Activated naive CD8-positive, alpha-beta T cell (primary cell): ENCODE measurements around the gene CANT1.

Experiments used
- H3K27ac Mint-ChIP-seq: one replicate; pipeline ENCODE4 v1.8.0; 2021; ENCODE audit warnings: mixed read lengths
- H3K27me3 Mint-ChIP-seq: one replicate; pipeline ENCODE4 v1.8.0; 2021; ENCODE audit warnings: mixed read lengths
- H3K36me3 Mint-ChIP-seq: one replicate; pipeline ENCODE4 v1.8.0; 2021; ENCODE audit warnings: mixed read lengths
- H3K4me1 Mint-ChIP-seq: one replicate; pipeline ENCODE4 v1.8.0; 2021; ENCODE audit warnings: low read depth, mixed read lengths
- H3K4me3 Mint-ChIP-seq: one replicate; pipeline ENCODE4 v1.8.0; 2021; ENCODE audit warnings: mild to moderate bottlenecking, mixed read lengths
- H3K9me3 Mint-ChIP-seq: one replicate; pipeline ENCODE4 v1.8.0; 2021; ENCODE audit warnings: low read depth, mixed read lengths

The CANT1 gene

DNA sequence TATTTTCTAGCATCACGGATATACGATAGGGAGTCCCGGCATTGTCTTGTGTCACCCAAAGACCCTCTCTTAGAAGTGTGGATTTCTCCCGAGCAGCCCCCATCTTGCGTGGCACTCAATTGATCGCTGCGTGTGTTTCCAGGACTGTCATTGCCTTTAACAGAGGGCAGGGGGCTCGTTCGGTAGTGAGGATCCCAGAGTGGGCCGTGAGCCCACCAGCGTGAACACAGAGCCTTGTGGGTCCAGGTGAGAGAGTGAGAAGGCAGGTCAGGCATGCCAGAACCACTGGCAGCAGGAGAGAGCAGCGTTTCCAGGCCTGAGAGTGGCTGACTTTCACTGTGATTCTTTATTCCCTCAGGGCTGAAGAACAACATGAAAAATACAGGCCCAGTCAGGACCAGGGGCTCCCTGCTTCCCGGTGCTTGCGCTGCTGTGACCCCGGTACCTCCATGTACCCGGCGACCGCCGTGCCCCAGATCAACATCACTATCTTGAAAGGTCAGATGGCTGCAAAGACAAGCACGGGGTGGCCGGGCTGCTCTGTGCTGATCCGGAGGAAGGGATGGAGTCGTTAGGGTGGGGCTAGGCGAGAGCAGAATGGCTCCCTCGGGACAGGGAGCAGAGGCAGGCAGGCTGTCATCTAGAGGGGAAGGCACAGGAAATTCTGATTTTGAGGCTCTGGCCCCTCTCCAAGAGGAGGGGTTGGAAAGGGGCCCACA lies 36.8 kb upstream of the CANT1 start:
- peaks cover 3% of the 10 kb centered on the region for H3K27me3 Mint-ChIP-seq
- H3K4me1 Mint-ChIP-seq, result peaks cover 1% of the 10 kb centered on the region
- H3K36me3 Mint-ChIP-seq, result no peaks in the 10 kb centered on the region
- no peak overlapping the region for H3K4me3 Mint-ChIP-seq
- no peaks in the 10 kb centered on the region for H3K9me3 Mint-ChIP-seq
- H3K27ac Mint-ChIP-seq, result no peak overlapping the region

DNA sequence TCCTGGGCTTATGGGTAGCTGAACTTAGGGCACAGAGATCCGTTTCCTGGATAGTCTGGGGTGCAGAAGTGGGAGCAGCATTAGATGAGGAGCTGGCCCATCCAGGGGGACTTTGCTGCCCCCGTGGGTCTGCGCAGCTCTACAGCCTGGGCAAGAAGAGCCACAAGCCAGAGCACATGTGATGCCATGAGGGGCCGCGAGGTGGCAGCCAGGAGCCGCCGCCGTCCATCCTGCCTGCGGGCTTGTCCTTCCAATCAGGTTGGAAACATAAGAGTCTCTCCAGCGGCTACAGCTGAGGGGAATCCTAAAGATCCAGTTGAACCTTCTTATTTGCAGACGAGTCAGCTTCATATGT lies 36.3 kb upstream of the CANT1 start:
- H3K27ac Mint-ChIP-seq, result no peak overlapping the region
- no peak overlapping the region for H3K4me3 Mint-ChIP-seq
- no peaks in the 10 kb centered on the region for H3K36me3 Mint-ChIP-seq
- H3K4me1 Mint-ChIP-seq, result peaks cover 1% of the 10 kb centered on the region
- H3K9me3 Mint-ChIP-seq, result no peaks in the 10 kb centered on the region
- H3K27me3 Mint-ChIP-seq, result peaks cover 3% of the 10 kb centered on the region

DNA sequence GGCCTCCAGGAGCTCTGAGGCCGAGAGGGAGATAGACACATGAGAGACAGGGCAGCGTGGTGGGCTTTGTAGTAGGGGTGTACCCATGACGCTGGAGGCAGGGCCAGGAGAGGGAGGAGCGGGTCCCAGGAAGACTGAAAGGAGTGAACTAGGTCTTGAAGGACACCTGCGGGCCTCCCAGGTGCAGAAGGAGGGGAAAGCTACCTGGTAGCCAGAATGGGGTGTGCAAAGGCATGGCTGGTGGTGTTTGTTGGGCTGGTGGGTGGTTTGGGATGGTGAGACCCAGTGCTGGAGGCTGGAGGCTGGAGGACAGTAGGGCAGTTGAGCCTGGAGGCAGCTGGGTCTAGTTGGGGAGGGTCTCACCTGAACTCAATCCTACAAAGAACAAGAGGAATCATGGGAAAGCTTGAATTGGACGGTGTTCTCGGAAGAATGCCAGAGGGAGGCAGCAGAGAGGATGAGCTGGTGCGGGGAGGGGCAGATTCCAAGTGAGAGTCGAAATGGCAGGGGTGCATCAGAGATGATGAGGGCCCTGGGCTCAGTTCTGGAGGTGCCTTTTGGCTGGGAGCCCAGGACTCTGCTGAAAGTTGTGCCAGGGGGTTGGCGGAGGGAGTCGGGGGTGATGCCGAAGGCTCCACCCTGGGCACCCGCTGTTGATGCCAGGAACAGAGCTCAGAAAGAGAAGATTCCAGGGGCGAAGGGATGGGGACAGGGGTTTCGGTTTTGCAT lies 35.6 kb upstream of the CANT1 start:
- Mint-ChIP-seq H3K36me3 (no peaks in the 10 kb centered on the region), H3K27me3 (peaks cover 3% of the 10 kb centered on the region), H3K4me3 (no peak overlapping the region), H3K27ac (no peak overlapping the region), H3K9me3 (no peaks in the 10 kb centered on the region), H3K4me1 (peaks cover 1% of the 10 kb centered on the region)

DNA sequence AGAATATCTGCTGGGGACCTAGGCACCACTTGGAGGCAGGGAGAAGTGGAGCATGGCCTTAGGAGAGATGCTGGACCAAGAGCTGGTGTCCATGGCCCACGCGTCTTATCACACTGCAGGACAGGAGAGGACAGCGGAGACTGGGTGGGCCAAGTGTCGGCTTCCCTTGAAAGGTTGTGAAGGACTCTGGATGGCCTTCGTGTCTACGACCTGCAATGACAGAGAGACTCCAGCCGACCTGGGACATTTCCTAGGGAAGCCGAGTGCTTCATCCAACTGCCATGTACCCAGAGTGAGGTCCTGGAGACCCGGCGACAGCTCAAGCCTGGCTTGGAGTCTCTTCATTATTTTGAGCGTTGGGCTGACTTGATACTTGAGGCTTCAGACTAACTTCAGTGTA lies 34.9 kb upstream of the CANT1 start:
- Mint-ChIP-seq H3K27ac (no peak overlapping the region), H3K4me3 (no peak overlapping the region), H3K27me3 (peaks cover 3% of the 10 kb centered on the region), H3K9me3 (no peaks in the 10 kb centered on the region), H3K36me3 (no peaks in the 10 kb centered on the region), H3K4me1 (peaks cover 1% of the 10 kb centered on the region)

DNA sequence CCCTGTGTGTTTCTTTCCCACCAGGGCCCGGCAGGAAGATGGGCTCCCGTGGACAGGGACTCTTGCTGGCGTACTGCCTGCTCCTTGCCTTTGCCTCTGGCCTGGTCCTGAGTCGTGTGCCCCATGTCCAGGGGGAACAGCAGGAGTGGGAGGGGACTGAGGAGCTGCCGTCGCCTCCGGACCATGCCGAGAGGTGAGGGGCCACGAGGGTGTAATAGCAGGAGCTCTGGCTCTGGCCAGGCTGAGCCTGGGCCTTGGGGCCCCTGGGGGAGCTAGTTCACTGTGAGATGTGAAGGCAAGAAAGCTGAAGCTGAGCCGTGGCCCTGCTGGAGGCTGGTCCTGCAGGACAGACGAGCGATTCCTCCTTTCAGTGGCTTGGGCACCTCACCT lies 34.4 kb upstream of the CANT1 start:
- H3K36me3 Mint-ChIP-seq, result no peaks in the 10 kb centered on the region
- no peak overlapping the region for H3K27ac Mint-ChIP-seq
- H3K4me1 Mint-ChIP-seq, result peaks cover 1% of the 10 kb centered on the region
- H3K4me3 Mint-ChIP-seq, result no peak overlapping the region
- H3K9me3 Mint-ChIP-seq, result no peaks in the 10 kb centered on the region
- H3K27me3 Mint-ChIP-seq, result peaks cover 3% of the 10 kb centered on the region

DNA sequence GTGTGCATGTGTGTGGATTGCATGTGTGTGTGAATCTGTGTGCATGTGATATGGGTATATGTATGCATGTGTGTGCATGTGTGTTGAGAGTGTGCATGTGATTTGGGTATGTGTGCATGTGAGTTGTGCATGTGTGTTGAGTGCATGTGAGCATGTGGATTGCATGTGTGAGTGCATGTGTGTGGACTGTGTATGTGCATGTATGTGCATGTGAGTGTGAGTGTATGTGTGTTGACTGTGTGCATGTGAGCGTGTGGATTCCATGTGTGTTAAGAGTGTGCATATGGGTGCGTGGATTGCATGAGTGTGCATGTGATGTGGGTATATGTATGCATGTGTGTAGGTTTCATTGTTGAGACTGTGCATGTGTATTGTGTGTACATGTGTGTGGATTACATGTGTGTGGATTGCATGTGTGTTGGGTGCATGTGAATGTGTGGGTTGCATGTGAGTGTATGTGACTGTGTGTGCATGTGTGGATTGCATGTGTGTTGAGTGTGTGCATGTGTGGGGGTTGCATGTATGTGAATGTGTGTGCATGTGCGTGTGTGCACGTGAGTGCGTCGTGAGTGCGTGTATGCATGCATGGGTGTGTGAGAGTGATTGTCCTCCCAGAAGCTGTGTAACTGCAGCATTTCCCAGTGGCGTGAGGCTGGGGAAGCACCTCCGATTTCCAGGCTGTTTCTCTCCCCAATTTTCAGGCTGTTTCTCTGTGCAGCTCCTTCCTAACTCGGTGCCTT lies 33.8 kb upstream of the CANT1 start:
- no peak overlapping the region for H3K27ac Mint-ChIP-seq
- H3K4me3 Mint-ChIP-seq, result no peak overlapping the region
- H3K4me1 Mint-ChIP-seq, result peaks cover 1% of the 10 kb centered on the region
- no peaks in the 10 kb centered on the region for H3K36me3 Mint-ChIP-seq
- no peaks in the 10 kb centered on the region for H3K9me3 Mint-ChIP-seq
- peaks cover 3% of the 10 kb centered on the region for H3K27me3 Mint-ChIP-seq

DNA sequence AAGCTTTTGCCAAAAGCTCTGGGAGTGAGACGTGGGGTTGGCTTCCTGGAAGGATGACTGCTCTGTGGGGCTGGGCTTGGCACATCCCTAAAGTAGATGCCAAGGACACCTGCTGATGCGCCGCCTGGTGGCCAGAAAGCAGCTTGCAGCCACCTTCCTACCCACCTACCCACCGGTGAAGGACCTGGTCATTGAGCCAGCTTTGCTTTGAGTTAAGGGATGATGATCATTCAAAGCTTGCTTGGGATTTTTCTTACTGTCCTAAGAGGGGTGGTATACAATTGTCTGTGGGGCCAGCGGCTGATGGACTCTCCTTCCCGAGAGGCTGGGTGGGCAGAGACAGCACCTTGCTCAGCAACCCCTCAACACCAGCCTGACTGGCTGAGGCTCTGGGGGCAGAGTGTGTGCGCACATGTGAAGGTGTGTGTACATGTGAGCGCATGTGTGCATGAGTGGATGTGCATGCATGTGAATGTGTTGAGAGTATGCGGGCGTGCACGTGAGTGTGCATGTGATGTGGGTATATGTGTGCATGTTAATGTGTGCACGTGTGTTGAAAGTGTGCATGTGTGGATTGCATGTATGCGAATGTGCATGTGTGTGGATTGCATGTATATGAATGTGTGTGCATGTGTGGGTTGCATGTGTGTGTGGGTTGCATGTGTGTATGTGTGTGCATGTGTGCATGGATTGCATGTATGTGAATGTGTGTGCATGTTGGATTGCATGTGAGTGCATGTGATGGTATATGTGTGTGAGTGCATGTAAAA lies 33.0 kb upstream of the CANT1 start:
- Mint-ChIP-seq H3K36me3 (no peaks in the 10 kb centered on the region), H3K27me3 (peaks cover 3% of the 10 kb centered on the region), H3K4me3 (no peak overlapping the region), H3K9me3 (no peaks in the 10 kb centered on the region), H3K4me1 (peaks cover 1% of the 10 kb centered on the region), H3K27ac (no peak overlapping the region)

DNA sequence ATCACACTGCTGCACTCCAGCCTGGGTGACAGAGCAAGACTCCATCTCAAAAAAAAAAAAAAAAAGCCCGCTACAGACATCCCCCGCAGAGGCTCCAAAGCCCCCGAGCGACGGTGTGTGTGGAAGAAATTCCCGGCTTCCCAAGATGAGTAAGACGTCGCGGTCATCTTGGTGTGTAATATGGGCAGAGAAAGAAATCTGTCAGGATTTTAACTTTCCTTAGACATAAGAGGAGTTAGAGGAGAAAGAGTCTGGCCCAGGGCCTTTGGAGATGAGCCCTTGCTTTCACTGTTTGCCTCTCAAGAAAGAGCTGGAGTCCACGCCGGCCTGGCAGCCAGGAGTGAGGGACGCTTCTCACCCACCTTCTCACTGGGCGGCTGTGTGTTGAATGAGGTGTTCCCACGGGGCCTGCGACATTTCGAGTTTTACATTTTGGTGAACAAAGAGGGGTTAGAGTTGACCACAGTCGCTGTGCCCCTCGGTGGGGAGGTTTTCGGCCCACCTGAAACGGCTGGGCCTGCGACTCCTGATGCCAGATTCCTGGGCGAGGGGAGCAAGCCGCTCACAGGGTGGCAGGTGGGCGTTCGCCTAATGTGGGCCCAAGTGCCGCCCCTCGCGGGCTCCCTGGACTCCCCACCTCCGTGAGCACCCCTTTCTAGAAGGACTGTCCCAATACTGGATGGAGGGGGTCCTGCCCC lies 32.3 kb upstream of the CANT1 start:
- no peak overlapping the region for H3K4me3 Mint-ChIP-seq
- no peaks in the 10 kb centered on the region for H3K9me3 Mint-ChIP-seq
- no peaks in the 10 kb centered on the region for H3K36me3 Mint-ChIP-seq
- H3K27me3 Mint-ChIP-seq, result peaks cover 3% of the 10 kb centered on the region
- peaks cover 1% of the 10 kb centered on the region for H3K4me1 Mint-ChIP-seq
- no peak overlapping the region for H3K27ac Mint-ChIP-seq

DNA sequence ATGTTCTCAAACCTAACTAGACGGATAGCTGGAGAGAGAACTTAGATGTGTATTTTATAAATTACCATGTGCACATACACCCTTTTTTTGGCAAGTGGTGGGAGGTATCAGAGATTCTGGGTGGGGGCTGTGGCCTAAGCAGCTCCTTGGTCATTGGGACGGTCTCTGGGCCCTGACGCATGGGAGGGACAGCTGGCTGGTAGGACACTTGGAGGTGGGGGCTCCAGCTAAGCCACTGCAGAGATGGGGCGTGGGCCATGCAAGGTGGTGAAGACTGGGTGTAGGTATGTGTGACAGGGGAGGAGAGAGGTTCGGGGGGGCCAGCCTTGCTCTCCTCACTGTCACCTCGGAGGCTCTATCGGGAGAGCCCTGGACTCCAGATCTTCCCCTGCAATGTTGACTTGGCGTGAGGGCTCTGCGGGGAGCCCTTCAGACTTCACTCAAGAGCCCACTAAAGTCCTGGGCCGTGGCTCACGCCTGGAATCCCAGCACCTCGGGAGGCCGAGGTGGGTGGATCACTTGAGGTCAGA lies 31.5 kb upstream of the CANT1 start:
- Mint-ChIP-seq H3K27me3 (peaks cover 3% of the 10 kb centered on the region), H3K9me3 (no peaks in the 10 kb centered on the region), H3K4me1 (peaks cover 1% of the 10 kb centered on the region), H3K36me3 (no peaks in the 10 kb centered on the region), H3K4me3 (no peak overlapping the region), H3K27ac (no peak overlapping the region)

DNA sequence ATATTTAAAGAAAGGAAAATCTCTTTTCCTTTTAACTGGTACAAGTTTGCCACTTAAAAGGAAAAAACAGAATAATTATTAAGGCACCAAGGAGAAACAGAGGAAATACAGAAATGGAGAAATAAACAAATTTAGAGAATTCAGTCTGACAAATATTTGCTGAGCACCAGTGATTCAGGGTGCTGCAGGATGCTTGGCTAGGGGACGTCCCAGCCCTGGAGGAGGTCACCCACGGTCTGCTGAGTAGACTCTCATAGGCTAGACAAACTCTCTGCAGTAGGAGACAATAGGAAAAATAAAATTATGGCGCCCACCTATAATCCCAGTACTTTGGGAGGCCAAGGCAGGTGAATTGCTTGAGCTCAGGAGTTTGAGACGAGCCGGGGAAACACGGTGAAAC lies 30.3 kb upstream of the CANT1 start:
- Mint-ChIP-seq H3K36me3 (no peaks in the 10 kb centered on the region), H3K4me1 (no peaks in the 10 kb centered on the region), H3K27me3 (no peaks in the 10 kb centered on the region), H3K9me3 (no peaks in the 10 kb centered on the region), H3K4me3 (no peak overlapping the region), H3K27ac (no peak overlapping the region)

DNA sequence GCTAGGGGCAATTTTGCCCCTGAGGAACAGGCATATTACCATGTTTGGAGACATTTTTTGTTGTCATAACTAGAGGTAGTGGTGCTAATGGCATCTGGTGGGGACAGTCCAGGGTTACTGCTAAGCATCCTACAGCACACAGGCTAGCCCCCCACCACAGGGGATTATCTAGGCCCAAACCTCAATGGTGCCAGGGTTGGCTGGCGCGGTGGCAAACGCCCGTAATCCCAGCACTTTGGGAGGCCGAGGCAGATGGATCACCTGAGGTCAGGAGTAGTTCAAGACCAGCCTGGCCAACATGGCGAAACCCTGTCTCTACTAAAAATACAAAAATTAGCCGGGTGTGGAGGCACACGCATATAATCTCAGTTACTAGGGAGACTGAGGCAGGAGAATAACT lies 29.6 kb upstream of the CANT1 start:
- Mint-ChIP-seq H3K4me1 (no peaks in the 10 kb centered on the region), H3K9me3 (no peaks in the 10 kb centered on the region), H3K27ac (no peak overlapping the region), H3K27me3 (no peaks in the 10 kb centered on the region), H3K36me3 (no peaks in the 10 kb centered on the region), H3K4me3 (no peak overlapping the region)

DNA sequence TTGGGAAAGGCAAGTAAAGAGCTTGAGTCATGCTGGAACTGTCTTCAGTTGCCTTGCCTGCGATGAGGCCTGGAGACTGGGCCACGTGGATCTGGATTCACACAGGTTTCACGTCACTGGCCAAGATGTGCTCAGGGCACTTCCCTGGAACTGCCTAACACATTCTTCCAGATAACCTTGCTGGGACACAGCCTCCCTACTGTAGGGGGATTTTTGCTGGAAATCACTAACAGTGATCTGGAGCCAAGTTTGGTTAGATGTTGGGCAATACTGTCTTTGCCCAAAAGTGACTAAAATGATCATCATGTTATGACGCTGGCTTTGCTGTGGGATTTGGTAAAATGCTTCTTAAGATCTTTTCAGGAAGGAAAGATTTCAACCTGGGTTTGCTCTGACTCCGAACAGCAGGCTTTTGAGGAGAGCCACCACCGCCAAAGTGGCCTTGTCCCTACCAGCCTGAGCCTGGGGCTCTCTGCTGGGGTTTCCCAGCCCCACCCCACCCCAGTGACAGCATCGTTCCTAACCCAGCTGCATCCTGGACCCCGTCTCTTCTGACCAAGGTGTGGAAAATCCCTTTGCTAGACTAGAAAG lies 29.1 kb upstream of the CANT1 start:
- Mint-ChIP-seq H3K36me3 (no peaks in the 10 kb centered on the region), H3K9me3 (no peaks in the 10 kb centered on the region), H3K4me1 (no peaks in the 10 kb centered on the region), H3K4me3 (no peak overlapping the region), H3K27me3 (no peaks in the 10 kb centered on the region), H3K27ac (no peak overlapping the region)

DNA sequence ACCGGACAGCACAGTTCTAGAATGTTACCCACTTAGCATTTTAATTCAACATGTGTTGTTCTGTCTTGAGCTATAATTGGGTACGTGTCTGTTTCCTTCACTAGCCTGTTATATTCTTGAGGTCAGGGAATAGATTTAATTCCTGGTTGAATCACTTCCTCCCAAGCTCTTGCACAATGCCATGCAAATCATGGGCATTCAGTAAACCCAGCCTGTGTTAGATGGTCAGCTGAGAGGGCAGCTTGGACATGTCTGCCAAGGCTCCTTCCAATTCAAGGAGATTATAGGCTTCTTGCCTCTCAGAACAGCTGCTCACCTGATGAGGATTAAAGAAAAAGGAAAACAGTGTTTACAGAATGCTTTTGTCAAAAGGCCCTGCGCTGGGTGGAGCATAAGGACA lies 27.0 kb upstream of the CANT1 start:
- Mint-ChIP-seq H3K36me3 (no peaks in the 10 kb centered on the region), H3K4me3 (no peak overlapping the region), H3K27ac (no peak overlapping the region), H3K9me3 (no peaks in the 10 kb centered on the region), H3K27me3 (no peaks in the 10 kb centered on the region), H3K4me1 (no peaks in the 10 kb centered on the region)

DNA sequence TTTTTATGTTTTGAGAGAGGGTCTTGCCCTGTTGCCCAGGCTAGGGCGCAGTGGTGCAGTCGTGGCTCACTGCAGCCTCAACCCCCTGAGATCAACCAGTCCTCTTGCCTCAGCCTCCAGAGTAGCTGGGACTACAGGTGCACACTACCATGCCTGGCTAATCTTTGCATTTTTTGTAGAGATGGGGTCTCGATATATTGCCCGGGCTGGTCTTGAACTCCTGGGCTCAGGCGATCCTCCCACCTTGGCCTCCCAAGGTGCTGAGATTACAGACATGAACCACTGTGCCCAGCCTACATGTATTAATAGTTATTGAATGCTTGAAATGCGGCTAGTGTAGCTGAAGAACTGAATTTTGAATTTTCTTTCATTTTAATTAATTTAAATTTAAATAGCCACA lies 26.6 kb upstream of the CANT1 start:
- H3K36me3 Mint-ChIP-seq, result no peaks in the 10 kb centered on the region
- no peaks in the 10 kb centered on the region for H3K9me3 Mint-ChIP-seq
- H3K4me3 Mint-ChIP-seq, result no peak overlapping the region
- no peaks in the 10 kb centered on the region for H3K4me1 Mint-ChIP-seq
- H3K27me3 Mint-ChIP-seq, result no peaks in the 10 kb centered on the region
- H3K27ac Mint-ChIP-seq, result no peak overlapping the region
